Measurements from ENCODE around the gene PRSS1.
"Not testable (repeated sequence)": the region's sequence is repeated elsewhere in the genome, so short reads cannot be mapped to it uniquely, and the experiment has no call there.

Gene PRSS1

GRCh38 chr7:142749218-142749993 is at the start of gene PRSS1:
Gene PRSS1, plus strand, starts transcription at chr7:142749472. Its CDS starts 13 bp downstream, at chr7:142749485.
- no peak for TF ChIP-seq CTCF (IDR thresholded peaks at IDR 0.05; ENCODE audit: control extremely low read depth, extremely low read depth, low read depth, missing control alignments)
- ChIA-PET POLR2A (no interaction called here), CTCF (interaction anchor here (1.1 to 2.6 kb wide), 4 partner anchors 9 to 118 kb away, joined by 3 to 10 read pairs (median 5); no protein-coding TSS in a partner anchor)
- DNase-seq (ENCODE audit: extremely low spot score): no peak

- DNase-seq (ENCODE audit: extremely low spot score); POLR2A ChIA-PET: not testable (repeated sequence)
- CTCF ChIA-PET: interaction anchor here (1.4 kb wide), 1 partner anchor 11 kb away, joined by 5 read pairs; no protein-coding TSS in a partner anchor
Observed at GRCh38 chr7:142700935-142701334, 48.3 kb upstream of the PRSS1 start.

- CTCF ChIA-PET: interaction anchor here (3.3 kb wide), 1 partner anchor 10 kb away, joined by 16 read pairs; no protein-coding TSS in a partner anchor
- POLR2A ChIA-PET: no interaction called here
- no peak for DNase-seq (ENCODE audit: extremely low spot score)
- TF ChIP-seq CTCF (IDR thresholded peaks at IDR 0.05; ENCODE audit: control extremely low read depth, extremely low read depth, low read depth, missing control alignments): no peak
Observed at GRCh38 chr7:142703655-142704305, 45.5 kb upstream of the PRSS1 start.

GRCh38 chr7:142708726-142709125 is 40.5 kb upstream of the PRSS1 start:
- POLR2A ChIA-PET; DNase-seq (ENCODE audit: extremely low spot score): not testable (repeated sequence)
- CTCF ChIA-PET: interaction anchor here (1.0 to 3.2 kb wide), 3 partner anchors 17 to 74 kb away, joined by 3 to 7 read pairs (median 3); no protein-coding TSS in a partner anchor

GRCh38 chr7:142709921-142710320 is 39.4 kb upstream of the PRSS1 start:
- POLR2A ChIA-PET: no interaction called here
- no peak for TF ChIP-seq CTCF (IDR thresholded peaks at IDR 0.05; ENCODE audit: control extremely low read depth, extremely low read depth, low read depth, missing control alignments)
- CTCF ChIA-PET: interaction anchor here (3.2 kb wide), 1 partner anchor 73 kb away, joined by 7 read pairs; no protein-coding TSS in a partner anchor
- no peak for DNase-seq (ENCODE audit: extremely low spot score)

- TF ChIP-seq CTCF (IDR thresholded peaks at IDR 0.05; ENCODE audit: control extremely low read depth, extremely low read depth, low read depth, missing control alignments): no peak
- ChIA-PET CTCF (interaction anchor here (0.8 to 2.3 kb wide), 3 partner anchors 13 to 72 kb away, joined by 3 to 8 read pairs (median 3); no protein-coding TSS in a partner anchor), POLR2A (no interaction called here)
- no peak for DNase-seq (ENCODE audit: extremely low spot score)
Observed at GRCh38 chr7:142711196-142711595, 38.1 kb upstream of the PRSS1 start.

GRCh38 chr7:142711746-142712616 is 37.3 kb upstream of the PRSS1 start:
- POLR2A ChIA-PET: no interaction called here
- peak; percentile 53 for TF ChIP-seq CTCF (IDR thresholded peaks at IDR 0.05; ENCODE audit: control extremely low read depth, extremely low read depth, low read depth, missing control alignments)
- CTCF ChIA-PET: interaction anchor here (0.8 to 5.8 kb wide), 24 partner anchors 9 to 129 kb away, joined by 3 to 73 read pairs (median 4); no protein-coding TSS in a partner anchor
- DNase-seq (ENCODE audit: extremely low spot score): no peak

All from GM10248 (cell line).